ENCODE data around the gene ST8SIA1.
A peak's percentile ranks its signal among the peaks of the same experiment; 100 is the strongest.

ST8SIA1 gene, protein sequence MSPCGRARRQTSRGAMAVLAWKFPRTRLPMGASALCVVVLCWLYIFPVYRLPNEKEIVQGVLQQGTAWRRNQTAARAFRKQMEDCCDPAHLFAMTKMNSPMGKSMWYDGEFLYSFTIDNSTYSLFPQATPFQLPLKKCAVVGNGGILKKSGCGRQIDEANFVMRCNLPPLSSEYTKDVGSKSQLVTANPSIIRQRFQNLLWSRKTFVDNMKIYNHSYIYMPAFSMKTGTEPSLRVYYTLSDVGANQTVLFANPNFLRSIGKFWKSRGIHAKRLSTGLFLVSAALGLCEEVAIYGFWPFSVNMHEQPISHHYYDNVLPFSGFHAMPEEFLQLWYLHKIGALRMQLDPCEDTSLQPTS

DNA sequence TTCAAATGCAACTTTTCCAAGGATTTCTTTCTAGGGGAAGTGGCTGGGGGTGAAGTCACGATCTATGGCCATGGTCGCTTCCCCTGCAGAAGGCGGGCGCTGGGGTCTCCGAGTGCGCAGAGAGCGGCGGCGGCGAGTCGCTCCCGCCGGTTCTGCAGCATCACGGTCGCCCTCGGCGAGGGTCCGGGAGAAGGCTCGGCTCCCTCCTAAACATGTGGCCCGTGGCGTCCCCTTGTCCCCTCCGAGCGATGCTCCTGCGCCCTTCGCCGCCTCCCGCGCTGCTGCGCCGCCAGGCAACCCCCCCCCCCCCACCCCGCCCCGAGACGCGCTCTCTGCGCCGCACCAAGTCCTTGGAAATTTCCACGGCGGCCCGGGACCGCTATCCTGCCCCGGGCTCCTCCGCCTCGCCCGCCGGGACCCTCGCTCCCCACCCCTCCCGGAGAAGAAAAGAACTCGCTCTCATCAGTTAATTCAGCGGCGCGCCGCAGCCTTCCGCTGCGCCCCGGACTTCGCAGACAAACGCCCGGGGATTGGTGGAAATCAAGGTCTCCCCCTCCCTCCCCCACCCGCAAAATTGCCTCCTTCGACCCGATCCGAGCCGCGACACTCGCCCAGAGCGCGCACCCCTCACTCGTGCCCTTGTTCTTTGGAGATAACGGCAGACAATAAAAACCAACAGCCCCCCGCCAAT lies at the start of gene ST8SIA1:
ST8SIA1 (minus strand) TSS at position 298 of the 691 bp plus-strand sequence. CDS start 475 bp downstream, outside the sequence.
- no peak for DNase-seq

DNA sequence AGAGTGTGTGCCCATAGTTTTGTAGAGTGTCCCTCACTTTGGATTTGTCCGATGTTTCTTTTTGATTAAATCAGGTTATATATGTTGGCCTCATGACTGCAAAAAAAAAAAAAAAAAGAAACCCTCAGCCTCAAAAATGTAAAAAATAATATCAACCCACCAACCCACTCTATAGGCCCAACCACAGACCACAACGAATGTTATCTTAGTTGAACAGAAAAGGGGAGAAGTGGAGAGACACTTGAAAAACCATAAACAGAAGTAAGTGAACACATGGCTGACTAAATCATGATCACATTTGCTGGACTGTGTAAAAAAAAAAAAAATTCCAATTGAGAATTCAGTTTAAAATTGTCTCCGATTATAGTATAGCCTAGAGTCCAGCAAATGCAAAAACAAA lies 45.5 kb upstream of the ST8SIA1 start:
- no peak for DNase-seq

DNA sequence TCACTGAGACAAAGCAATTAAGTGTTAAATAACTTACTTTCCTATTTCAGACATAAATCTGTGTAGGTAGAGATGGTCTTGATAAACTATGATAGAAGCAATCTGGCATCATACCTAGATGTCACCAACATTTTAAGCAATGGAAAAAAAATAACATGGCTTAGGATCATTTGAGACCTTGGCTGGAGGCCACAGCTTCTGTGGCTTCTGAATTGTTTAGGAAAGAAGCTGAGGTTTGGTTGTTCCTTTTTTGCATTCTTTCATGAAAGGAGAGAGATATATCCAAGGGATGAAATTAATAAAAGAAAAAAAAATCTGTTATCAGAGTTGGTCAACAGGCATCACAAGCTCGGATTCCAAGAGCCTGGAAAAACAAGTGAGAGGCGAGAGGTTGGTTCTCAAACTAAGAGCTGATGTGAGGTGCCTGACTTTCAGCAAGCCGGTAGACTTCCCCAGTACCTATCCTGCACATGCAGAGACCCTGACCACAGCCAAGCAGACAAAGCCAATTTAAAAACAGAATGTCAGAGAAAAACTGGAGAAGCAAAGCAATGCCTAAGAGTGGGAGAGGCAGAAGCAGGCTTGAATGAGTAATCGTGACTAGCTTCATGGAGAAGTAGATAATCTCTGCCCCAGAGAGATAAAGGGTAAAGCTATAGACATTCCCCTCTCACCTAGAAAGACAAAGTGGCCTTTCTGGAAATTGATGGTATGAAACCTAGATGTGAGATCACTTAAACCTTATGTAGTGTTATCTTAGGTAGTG lies 43.4 kb upstream of the ST8SIA1 start:
- no peak for DNase-seq

DNA sequence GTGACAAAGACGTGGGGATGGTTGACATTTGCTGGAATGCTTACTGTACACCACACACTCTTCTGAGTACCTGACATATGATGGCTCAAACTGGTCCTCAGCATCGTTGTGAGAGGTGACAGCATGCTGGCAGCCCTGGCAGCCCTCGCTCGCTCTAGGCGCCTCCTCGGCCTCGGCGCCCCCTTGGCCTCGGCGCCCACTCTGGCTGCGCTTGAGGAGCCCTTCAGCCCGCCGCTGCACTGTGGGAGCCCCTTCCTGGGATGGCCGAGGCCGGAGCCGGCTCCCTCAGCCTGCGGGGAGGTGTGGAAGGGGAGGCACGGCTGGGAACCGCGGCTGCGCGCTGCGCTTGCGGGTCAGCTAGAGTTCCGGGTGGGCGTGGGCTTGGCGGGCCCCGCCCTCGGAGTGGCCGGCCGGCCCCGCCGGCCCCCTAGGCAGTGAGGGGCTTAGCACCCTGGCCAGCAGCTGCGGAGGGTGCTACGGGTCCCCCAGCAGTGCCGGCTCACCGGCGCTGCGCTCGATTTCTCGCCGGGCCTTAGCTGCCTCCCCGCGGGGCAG lies 42.2 kb upstream of the ST8SIA1 start:
- peak; percentile 16 for DNase-seq

DNA sequence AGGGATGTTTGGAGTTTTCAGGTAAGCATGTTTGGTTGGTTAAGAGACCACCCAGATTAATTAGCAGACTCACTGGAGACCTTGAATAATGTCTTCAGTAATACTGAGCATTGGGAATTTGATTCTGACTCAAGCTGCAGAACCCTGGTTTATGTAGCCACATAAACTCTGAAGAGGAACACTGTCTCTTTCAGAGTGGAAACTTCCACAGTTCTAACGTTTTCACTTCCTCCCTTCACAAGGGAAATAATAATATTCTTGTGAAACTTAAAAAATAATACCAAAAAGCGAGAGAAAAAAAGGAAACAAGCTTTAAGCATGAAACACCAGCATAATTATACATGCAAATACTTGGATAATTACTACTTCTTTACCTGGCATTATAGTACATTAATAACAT lies 40.0 kb upstream of the ST8SIA1 start:
- no peak for DNase-seq

DNA sequence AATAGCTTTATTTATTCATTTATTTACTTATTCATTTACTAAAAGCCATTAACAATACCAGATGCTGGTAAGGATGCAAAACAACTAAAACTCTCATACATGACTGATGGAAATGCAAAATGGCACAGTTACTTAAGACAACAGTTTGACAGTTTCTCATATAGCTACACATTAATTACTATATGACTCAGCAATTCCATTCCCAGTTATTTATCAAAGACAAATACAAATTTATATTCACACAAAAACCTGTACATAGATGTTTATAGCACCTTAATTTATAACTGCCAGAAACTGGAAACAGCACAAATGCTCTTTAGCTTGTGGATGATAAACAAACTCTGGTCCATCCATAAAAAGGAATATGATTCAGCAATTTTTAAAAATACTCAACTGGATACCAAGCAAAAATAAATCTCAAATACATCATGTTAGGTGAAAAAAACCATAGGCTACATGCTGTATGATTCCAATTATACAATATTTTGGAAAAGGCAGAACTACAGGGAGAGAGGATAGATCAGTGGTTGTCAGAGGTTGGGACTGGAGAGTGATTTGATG lies 37.9 kb upstream of the ST8SIA1 start:
- DNase-seq, result no peak

DNA sequence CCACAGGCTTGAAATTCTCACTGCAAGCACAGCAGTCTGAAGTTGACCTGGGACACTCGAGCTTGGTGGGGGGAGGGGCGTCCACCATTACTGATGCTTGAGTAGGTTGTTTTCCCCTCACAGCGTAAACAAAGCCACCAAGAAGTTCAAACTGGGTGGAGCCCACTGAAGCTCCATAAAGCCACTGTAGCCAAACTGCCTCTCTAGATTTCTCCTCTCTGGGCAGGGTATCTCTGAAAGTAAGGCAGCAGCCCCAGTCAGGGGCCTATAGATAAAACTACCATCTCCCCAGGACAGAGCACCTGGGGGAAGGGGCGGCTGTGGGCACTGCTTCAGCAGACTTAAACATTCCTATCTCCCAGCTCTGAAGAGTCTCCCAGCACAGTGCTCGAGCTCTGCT lies 31.7 kb upstream of the ST8SIA1 start:
- DNase-seq, result no peak

DNA sequence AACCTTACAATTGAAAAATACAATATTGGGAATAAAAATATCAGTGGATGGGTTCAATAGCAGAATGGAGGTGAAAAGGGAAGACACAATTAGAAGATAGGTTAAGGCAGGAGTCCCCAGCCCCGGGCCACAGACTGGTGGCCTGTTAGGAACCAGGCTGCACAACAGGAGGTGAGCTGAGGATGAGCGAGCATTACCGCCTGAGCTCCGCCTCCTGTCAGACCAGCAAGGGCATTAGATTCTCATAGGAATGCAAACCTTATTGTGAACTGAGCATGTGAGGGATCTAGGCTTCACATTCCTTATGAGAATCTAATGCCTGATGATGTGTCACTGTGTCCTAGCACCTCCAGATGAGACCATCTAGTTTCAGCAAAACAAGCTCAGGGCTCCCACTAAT lies 27.3 kb upstream of the ST8SIA1 start:
- no peak for DNase-seq

DNA sequence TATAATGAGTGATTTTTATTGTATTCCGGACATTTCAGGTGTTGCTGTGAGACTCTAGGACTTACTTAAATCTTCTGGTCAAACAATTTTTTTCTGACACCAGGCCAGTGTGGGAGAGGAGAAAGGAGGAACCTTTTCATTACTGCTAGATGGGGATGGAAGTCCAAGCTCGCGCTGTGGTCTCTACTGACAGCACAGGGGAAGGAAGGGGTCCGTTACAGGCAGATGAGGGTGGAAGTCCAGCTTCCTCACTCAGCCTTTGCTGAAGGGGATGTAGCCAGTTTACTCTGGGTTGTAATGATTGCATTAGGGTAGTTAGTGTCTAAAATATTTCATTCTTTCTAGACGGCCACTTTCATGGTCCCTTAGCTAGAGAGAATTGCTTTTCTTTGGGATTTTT lies 26.3 kb upstream of the ST8SIA1 start:
- DNase-seq, result no peak

DNA sequence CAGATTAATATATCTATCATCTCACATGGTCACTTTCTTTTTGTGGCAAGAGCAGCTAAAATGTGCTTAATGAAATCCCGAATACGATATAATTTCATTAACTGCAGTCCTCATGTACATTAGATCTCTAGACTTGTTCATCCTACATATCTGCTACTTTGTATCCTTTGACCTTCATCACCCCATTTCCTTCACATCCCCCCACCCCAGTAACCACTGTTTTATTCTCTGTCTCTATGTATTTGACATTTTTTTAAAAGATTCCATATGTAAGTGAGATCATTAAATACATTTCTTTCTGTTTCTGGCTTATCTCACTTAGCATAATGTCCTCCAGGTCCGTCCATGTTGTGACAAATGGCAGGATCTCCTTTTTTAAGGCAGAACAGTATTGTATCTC lies 23.0 kb upstream of the ST8SIA1 start:
- no peak for DNase-seq

DNA sequence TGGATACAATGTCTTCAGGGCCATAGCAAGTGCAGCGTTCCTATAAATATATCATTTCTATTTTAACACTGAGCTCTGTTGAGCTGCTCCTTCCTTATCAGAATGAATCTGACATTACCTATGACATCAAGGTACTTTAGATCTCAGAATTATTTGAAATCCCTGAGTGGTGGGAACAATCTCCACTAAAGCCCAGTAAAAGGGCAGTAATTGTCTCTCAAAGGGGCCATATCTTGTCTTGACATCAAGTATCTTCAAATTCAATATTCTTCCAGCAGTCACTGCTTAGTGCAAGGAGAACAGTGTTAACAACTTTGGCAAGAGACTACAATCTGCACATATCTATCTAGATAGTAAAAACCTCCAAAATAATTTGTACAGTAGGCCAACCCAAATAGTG lies 21.7 kb upstream of the ST8SIA1 start:
- no peak for DNase-seq

DNA sequence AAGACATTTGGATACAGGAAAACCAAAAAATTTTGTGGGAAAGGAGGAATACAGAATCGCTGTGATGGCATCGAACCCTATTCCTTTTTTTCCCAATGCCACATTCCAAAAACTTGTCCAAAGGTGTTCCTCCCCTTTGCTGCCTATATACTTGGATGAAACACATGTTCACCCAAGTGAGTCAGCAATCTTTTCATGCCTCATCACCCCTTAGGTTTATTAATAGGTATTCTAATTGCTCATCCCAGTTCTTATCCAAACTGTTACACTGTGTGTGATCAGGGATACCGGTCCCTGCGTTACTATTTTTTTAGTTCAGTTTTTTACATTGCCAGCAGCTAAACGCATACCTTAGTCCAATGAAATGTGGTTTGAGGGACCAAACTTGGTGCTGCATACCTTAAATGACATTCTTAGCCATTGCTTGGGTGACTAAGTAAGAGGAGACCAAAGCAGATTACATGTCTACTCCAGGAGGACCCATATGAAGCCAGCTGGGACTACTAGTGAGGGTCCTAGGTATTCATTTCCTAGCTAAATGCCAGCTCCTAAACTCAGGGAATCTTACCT lies 20.6 kb upstream of the ST8SIA1 start:
- no peak for DNase-seq

DNA sequence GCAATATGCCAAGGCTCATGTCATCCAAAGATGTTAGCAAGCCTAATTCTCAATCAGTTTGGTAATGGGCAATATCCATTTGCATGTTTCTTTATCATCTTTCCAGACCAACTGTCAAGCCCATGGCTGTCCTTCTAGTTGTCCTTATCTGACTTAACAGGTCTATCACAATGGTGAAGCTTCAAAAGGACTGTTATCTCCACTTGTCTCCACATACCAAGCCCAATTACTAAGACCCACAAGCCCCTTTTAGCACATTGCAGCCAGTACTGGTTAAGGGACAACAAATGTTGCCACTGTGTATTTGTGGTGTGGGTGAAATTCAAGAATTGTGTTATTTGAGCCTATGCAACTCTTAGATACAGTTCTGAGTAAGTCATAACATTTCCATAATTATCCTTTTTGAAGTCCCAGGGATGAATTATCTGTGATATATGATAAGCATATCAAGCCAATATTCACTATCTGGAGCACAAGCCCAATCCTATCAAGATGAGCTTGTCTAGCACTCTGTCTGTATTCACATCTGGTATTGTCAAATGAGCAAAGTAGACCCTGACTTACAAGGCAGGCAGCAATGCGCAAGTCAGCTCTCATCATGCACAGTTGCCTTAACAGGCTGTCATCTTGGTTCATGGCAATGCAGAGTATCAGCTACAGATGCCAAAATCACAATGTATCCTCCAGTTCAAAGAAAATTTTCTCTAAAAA lies 19.3 kb upstream of the ST8SIA1 start:
- no peak for DNase-seq

DNA sequence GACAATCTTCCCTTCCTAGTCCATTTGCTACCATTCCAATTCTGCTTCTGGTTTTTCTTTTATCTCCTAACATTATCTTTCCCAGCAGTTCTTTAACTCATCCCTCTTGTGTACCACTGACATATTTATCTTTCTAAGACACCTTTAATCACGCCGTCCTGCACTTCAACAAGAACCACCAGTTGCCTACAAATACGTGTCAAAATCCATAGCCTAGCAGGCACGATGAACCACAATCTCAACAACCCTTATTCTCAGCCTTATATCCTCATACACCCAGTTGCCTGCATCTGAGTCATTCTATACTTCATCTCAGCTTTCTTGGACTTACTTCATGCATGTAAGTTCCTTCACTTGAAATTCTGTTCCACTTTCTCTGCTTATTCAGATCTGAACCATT lies 16.4 kb upstream of the ST8SIA1 start:
- no peak for DNase-seq

DNA sequence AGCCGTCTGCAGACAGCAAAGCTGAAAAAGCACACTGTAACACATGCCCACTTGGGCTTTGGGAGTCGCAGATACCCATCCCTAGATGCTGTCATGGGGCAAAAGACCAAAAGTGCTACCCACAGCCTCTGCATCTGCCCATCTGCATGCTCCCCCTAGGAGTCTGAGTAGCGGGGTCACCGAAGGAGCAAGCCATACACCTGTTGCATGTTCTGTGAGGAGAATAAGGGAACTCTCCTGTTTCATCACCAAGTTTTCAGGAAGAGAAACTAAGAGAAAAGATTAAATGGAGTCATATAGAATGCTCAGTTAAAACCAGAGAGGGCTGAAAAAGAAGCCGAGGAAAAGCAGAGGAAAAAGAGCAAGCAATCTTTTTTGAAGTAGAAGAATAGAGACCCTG lies 13.7 kb upstream of the ST8SIA1 start:
- DNase-seq, result no peak

DNA sequence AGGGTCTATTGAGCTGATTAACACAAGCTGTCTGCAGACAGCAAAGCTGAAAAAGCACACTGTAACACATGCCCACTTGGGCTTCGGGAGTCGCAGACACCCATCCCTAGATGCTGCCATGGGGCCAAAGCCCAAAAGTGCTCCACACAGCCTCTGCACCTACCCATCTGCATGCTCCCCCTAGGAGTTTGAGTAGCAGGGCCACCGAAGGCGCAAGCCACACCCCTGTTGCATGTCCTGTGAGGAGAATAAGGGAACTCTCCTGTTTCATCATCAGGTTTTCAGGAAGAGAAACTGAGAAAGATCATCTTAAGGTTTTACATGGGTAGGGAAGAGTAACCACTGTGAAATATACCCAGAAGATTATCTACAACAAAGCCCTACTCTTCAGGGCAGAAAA lies 5.6 kb upstream of the ST8SIA1 start:
- no peak for DNase-seq

DNA sequence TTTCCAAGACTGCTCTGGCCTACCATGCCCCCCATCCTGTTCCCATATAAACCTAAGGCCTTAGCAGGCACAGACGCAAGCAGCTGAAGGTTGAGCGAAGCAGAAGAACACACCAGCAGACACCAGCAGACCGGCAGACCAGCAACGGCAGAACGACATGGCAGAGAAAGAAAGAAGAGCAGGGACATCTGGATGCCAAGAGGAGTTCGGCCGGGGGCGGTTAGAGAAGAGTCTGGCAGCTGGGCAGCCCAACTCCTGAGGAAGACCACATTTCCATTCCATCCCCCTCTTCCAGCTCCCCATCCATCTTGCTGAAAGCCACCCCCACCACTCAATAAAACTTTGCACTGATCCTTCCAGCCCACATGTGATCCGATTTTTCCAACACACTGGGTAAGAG lies 5.2 kb upstream of the ST8SIA1 start:
- DNase-seq, result no peak

DNA sequence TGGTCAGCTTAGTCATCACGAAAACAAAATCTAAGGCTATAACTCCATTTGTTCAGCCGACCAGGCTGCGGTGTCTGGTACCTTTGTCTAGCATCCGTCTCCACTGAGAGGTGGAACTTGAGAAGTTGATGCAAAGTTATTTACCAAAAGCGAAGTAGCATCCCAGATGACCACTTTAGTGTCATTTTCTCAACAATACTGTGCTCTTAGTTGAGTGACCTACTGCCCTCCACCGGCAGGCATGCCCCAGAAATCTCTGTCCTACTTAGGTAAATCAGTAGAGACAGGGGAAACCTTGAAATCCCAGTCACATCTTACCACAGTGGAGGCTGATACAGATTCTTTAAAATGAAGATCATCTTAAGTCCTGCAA lies 1.3 kb upstream of the ST8SIA1 start:
- no peak for DNase-seq

DNA sequence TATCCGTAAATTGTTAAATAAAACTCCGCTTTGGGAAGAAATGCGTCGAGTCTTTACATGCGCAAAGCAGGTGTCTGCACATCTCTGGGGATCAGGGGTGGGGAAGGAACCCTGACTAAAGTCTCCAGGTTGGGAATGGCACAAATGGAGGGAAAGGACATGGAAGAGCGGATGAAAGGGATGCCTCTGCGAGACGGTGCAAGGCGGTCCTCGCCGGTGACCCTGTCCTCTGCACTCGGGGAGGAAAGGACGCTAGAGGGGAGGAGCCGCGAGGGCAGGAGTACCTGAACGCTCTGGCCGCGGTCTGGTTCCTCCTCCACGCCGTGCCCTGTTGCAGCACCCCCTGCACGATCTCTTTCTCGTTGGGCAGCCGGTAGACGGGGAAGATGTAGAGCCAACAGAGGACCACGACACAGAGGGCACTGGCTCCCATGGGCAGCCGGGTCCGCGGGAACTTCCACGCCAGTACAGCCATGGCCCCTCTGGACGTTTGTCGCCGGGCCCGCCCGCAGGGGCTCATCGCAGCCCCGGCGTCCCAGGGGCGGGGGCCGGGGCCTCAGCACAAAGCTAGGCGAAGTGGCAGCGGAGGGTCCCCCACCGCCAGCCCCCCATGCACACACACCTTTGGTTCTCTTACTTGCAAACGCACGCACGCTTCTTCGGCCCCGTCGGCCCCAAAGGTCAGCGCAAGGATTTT lies 646 bp downstream of the ST8SIA1 start:
- no peak for DNase-seq

DNA sequence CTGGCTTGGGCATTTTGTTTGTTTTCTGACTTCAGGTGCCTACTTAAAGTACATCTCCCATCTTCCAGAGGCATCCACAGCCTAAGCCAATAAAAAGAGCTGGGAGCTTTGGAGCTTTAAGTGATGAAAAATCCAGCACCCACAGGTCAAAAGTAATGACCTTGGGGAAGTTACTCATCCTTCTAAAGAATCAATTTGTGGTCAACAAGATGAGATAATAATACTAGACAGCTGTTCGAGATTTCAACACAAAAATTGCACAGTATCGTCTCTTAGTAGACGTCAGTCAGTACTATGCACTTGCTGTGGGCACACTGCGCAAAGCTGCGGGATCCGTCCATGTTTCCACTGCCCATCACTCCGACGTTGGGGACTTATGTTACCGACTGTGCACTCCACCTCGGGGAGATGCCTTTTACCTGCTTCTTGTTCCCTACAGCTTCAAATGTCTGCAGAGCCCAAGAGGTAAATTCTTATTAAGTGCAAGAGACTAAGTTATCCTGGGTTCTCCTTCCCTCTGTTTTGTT lies 1.3 kb downstream of the ST8SIA1 start:
- DNase-seq, result no peak

DNA sequence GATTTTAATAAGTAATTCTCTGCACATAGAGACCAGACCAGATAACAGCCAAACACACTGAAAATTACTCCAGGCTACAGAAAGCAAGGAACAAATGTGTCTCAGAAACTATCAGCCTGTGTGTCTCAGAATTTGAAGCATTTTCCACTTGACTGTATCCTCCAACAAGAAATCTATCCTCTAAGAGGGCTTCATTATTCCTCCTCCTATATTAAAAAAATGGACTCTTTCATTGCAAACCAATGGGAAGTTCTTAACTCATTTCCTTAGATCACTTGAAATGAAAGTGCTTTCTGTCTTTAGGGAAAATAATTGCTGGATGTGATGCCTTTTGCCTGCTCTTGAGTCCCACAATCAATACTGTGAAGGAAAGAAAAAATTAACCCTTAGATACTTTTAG lies 2.3 kb downstream of the ST8SIA1 start:
- DNase-seq, result no peak
